HCT116 (cell line): ENCODE results near the gene CAB39. TPM values are rescaled to one million over a fixed set of nuclear protein-coding genes. Genes with fewer than 3 reads are reported as not detected.

Experiments
- ATAC-seq: fragments of 200-7000 bp; cut with Tn5 transposase; 2 replicates; pipeline ENCODE4 v1.9.1; 2020; ENCODE audit warnings: mild to moderate bottlenecking, moderate library complexity
- BruUV-seq: library from RNA; stranded (reverse); fragments of 400-500 nt; replicated peaks from 2 replicates; lab custom pipeline; 2021; lab: Mats Ljungman, UMichigan
- CTCF ChIA-PET: fragments of 300-600 bp; sonication (Branson Sonifier 250); formaldehyde crosslinking; loops from one replicate; lab custom pipeline; 2021; ENCODE audit warnings: antibody characterized with exemption; lab: Charles Lee
- POLR2A ChIA-PET: fragments of 300-600, 350-600 bp; sonication (Branson Sonifier 250); formaldehyde crosslinking; loops from one replicate; lab custom pipeline; 2021; ENCODE audit warnings: antibody characterized with exemption; lab: Charles Lee
- RAD21 ChIA-PET, 2 experiments: fragments of 300-600 bp; sonication (Branson Sonifier 250); formaldehyde crosslinking; loops; one replicate each; lab custom pipeline; 2023; ENCODE audit warnings: low total read pairs in 2 of 2; ENCODE audit not compliant: uncharacterized antibody in 2 of 2, unreplicated experiment in 2 of 2, low non-redundant PET in 1 of 2; lab: Charles Lee
- DNase-seq: peaks from one replicate; pipeline ENCODE4 v3.0.0-alpha.2; 2010; ENCODE audit warnings: low read depth, low spot score
- H2AFZ ChIP-seq: fragments of 200-600 bp; shearing (Covaris generic), sonication (generic); 2 replicates; pipeline ENCODE4 v1.6.1; 2017; ENCODE audit warnings: low read depth, mixed run types, mixed read lengths, antibody characterized with exemption, low read length; ENCODE audit not compliant: poor library complexity, severe bottlenecking
- H3K27ac ChIP-seq: 2 replicates; pipeline ENCODE4 v1.5.1; 2012; ENCODE audit warnings: low read depth, low read length
- H3K27me3 ChIP-seq: fragments of 200-600 bp; sonication (generic); 2 replicates; pipeline ENCODE4 v1.6.1; 2016; ENCODE audit warnings: mixed run types, low read length, mixed read lengths; ENCODE audit not compliant: insufficient read depth
- H3K36me3 ChIP-seq, 2 experiments: fragments of 200-500 bp in 1 of 2; fragments of 200-600 bp in 1 of 2; sonication (Bioruptor generic) in 1 of 2; sonication (generic) in 1 of 2; 2 replicates each; pipeline versions ENCODE4 v1.5.1 to v1.6.1; 2014 to 2016; ENCODE audit warnings: low read length in 2 of 2, inconsistent platforms in 1 of 2, mixed read lengths in 1 of 2, mixed run types in 1 of 2; ENCODE audit not compliant: insufficient read depth in 2 of 2, control insufficient read depth in 1 of 2
- H3K4me1 ChIP-seq, 2 experiments: fragments of 200-600 bp in 1 of 2; sonication (generic) in 1 of 2; 2 replicates each; pipeline versions ENCODE4 v1.5.1 to v1.6.1; 2012 to 2017; ENCODE audit warnings: low read length in 2 of 2, inconsistent platforms in 1 of 2, mild to moderate bottlenecking in 1 of 2, mixed read lengths in 1 of 2, mixed run types in 1 of 2, moderate library complexity in 1 of 2; ENCODE audit not compliant: insufficient read depth in 2 of 2, control insufficient read depth in 1 of 2
- H3K4me2 ChIP-seq: fragments of 200-600 bp; sonication (generic); 2 replicates; pipeline ENCODE4 v1.6.1; 2017; ENCODE audit warnings: mixed run types, low read length, mixed read lengths
- H3K4me3 ChIP-seq, 2 experiments: fragments of 200-600 bp in 1 of 2; sonication (generic) in 1 of 2; replicated peaks in 1 of 2; 2 replicates each; pipeline ENCODE4 v1.5.1; 2011 to 2016; ENCODE audit warnings: low read length in 2 of 2, control low read depth in 1 of 2, low read depth in 1 of 2, mild to moderate bottlenecking in 1 of 2, mixed read lengths in 1 of 2, mixed run types in 1 of 2
- H3K79me2 ChIP-seq: fragments of 200-600 bp; sonication (generic); 2 replicates; pipeline ENCODE4 v1.6.1; 2017; ENCODE audit warnings: mild to moderate bottlenecking, mixed run types, low read length, moderate library complexity, mixed read lengths; ENCODE audit not compliant: insufficient read depth
- H3K9ac ChIP-seq: fragments of 200-600 bp; sonication (generic); 2 replicates; pipeline ENCODE4 v1.6.1; 2016; ENCODE audit warnings: low read length, mixed read lengths
- H3K9me2 ChIP-seq: fragments of 200-600 bp; sonication (generic), shearing (Covaris generic); 2 replicates; pipeline ENCODE4 v1.6.1; 2017; ENCODE audit warnings: mixed run types, mild to moderate bottlenecking, moderate library complexity; ENCODE audit not compliant: insufficient read depth
- H3K9me3 ChIP-seq, 2 experiments: fragments of 200-500 bp in 1 of 2; fragments of 200-600 bp in 1 of 2; sonication (Bioruptor generic) in 1 of 2; sonication (generic) in 1 of 2; 2 replicates each; pipeline ENCODE4 v1.6.1; 2014 to 2017; ENCODE audit warnings: low read length in 2 of 2, mixed read lengths in 2 of 2, inconsistent platforms in 1 of 2, low read depth in 1 of 2, mild to moderate bottlenecking in 1 of 2, mixed run types in 1 of 2, moderate library complexity in 1 of 2; ENCODE audit not compliant: control insufficient read depth in 1 of 2, insufficient read depth in 1 of 2
- H4K20me1 ChIP-seq: fragments of 200-600 bp; sonication (generic), shearing (Covaris generic); 2 replicates; pipeline ENCODE4 v1.6.1; 2017; ENCODE audit warnings: mixed run types, mild to moderate bottlenecking, moderate library complexity; ENCODE audit not compliant: insufficient read depth
- EGR1 ChIP-seq: IDR thresholded peaks from 2 replicates; pipeline ENCODE4 v1.6.1; 2012; ENCODE audit warnings: low read depth
- ELF1 ChIP-seq: IDR thresholded peaks from 2 replicates; pipeline ENCODE4 v1.6.1; 2012; ENCODE audit warnings: low read depth, borderline replicate concordance
- EZH2 ChIP-seq: fragments of 200-600 bp; sonication (generic); IDR thresholded peaks from 2 replicates; pipeline ENCODE4 v1.6.1; 2017; ENCODE audit warnings: antibody characterized with exemption, mixed run types
- SRF ChIP-seq: IDR thresholded peaks from 2 replicates; pipeline ENCODE4 v1.6.1; 2012; ENCODE audit warnings: low read depth
- intact Hi-C: fragments of 100-400 bp; cut with micrococcal nuclease; formaldehyde crosslinking; loops from 2 replicates; pipeline ENCODE4 v1.10.0; 2022
- total RNA-seq: library from RNA; stranded (reverse); gene quantifications from one replicate; pipeline ENCODE4 v1.2.1, GENCODE V29; 2021; ENCODE audit not compliant: unreplicated experiment
- TF ChIP-seq, protein P1 (sequence below): IDR thresholded peaks from 2 replicates; pipeline ENCODE4 v1.6.1; 2012; ENCODE audit warnings: low read depth
- TF ChIP-seq, protein P2 (sequence below), 3 experiments: fragments of 200-600 bp in 1 of 3; sonication (generic) in 1 of 3; IDR thresholded peaks in 2 of 3; conservative IDR thresholded peaks in 1 of 3; 2 replicates each; pipeline ENCODE4 v1.5.1; 2012 to 2017; ENCODE audit warnings: low read depth in 2 of 3, low read length in 2 of 3, antibody characterized with exemption in 1 of 3, borderline replicate concordance in 1 of 3, control low read depth in 1 of 3, mild to moderate bottlenecking in 1 of 3, mixed read lengths in 1 of 3, mixed run types in 1 of 3, moderate library complexity in 1 of 3; ENCODE audit not compliant: insufficient read depth in 1 of 3

The CAB39 gene
- total RNA-seq, 1 experiment from 2014 or later, result 63.6 TPM

DNA sequence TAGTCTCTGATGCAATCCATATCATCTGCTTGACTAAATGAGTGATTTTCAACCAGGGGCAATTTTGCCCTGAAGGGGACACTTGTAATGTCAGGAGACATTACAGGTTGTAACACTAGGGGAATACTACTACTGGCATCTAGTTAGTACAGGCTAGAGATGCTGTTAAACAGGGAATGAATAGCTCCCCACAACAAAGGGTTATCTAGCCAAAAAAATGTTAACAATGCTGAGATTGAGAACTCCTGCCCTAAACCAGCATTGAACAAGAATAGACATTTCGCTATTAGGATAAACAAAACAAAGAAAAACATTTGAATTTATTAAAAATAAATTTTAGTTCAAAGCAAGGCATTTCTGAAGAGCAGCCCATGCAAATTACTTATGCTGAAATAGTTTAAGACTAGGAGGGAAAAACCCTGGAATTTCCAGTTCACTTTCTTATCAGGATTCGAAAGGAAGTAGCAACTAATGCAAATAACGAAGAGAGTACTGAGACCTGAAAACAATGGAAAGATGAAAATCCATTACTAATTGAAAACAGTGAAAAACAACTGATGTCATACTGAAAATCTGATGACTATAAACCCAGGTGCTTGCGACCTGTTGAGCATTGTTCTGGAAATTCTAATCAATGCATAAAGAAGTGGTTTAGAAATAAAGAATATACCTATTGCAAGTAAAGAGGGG, 53.1 kb downstream of the CAB39 start:
- CTCF ChIA-PET, result no interaction called here
- intact Hi-C loops, result no loop called here
- H3K79me2 ChIP-seq, result peaks cover 14% of the 10 kb centered on the region; the same call in 1 of the 2 replicates
- no peak overlapping the region for H3K9ac ChIP-seq
- peaks cover 4 to 10% of the 10 kb centered on the region in 2 experiments; a peak in 3 of 4 replicates for H3K36me3 ChIP-seq
- H3K4me2 ChIP-seq, result no peak overlapping the region
- no TSS peak for BruUV-seq
- no peaks in the 10 kb centered on the region for H3K4me1 ChIP-seq
- H2AFZ ChIP-seq, result no peak overlapping the region
- H3K4me3 ChIP-seq, result no peak overlapping the region
- H3K9me2 ChIP-seq, result no peaks in the 10 kb centered on the region
- TF ChIP-seq EGR1, result no peak
- H3K27me3 ChIP-seq, result no peaks in the 10 kb centered on the region
- no peaks in the 10 kb centered on the region for H3K9me3 ChIP-seq
- no peak overlapping the region for H3K27ac ChIP-seq
- RAD21 ChIA-PET, result no interaction called here
- DNase-seq (no peak), ATAC-seq (no peak)
- POLR2A ChIA-PET, result no interaction called here
- no peaks in the 10 kb centered on the region for H4K20me1 ChIP-seq

DNA sequence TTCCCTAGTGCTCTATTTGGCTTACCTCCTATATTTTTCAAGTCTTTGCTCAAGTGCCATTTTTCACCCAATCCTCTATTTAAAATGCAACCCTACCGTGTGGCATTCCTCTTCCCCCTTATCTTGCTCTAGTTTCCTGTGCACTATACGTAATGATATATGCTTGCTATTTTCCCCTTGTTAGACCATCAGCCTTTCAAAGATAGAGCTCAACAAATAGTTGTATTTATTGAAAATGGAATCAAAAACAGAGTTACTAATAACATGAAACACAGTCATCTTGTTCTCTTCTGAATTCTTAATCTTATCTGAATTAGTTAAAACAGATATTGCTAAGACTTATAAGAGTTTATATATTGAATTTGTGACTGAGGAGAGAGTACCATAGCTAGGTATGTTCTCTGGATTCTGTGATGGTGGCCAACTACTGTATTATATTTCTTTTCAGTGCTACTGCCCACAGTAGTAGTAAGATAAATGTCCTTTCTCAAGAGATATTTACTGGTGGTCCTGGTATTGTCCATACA, 55.3 kb downstream of the CAB39 start:
- Histone ChIP-seq H3K4me3 (no peak overlapping the region), H3K9me3 (no peaks in the 10 kb centered on the region), H4K20me1 (no peaks in the 10 kb centered on the region), H2AFZ (no peak overlapping the region), H3K79me2 (peaks cover 9% of the 10 kb centered on the region; the same call in 1 of the 2 replicates), H3K4me2 (no peak overlapping the region), H3K4me1 (peaks cover 0 to 4% of the 10 kb centered on the region in 2 experiments; a peak in 2 of 4 replicates)
- intact Hi-C loops, result no loop called here
- ChIA-PET POLR2A (no interaction called here), RAD21 (no interaction called here), CTCF (interaction anchor here (1.1 kb wide), 1 partner anchor 30 kb away, joined by 3 read pairs; no protein-coding TSS in a partner anchor)
- no peak for DNase-seq
- no peak for TF ChIP-seq SRF
- no peak for TF ChIP-seq EZH2
- TF ChIP-seq, protein P1, sequence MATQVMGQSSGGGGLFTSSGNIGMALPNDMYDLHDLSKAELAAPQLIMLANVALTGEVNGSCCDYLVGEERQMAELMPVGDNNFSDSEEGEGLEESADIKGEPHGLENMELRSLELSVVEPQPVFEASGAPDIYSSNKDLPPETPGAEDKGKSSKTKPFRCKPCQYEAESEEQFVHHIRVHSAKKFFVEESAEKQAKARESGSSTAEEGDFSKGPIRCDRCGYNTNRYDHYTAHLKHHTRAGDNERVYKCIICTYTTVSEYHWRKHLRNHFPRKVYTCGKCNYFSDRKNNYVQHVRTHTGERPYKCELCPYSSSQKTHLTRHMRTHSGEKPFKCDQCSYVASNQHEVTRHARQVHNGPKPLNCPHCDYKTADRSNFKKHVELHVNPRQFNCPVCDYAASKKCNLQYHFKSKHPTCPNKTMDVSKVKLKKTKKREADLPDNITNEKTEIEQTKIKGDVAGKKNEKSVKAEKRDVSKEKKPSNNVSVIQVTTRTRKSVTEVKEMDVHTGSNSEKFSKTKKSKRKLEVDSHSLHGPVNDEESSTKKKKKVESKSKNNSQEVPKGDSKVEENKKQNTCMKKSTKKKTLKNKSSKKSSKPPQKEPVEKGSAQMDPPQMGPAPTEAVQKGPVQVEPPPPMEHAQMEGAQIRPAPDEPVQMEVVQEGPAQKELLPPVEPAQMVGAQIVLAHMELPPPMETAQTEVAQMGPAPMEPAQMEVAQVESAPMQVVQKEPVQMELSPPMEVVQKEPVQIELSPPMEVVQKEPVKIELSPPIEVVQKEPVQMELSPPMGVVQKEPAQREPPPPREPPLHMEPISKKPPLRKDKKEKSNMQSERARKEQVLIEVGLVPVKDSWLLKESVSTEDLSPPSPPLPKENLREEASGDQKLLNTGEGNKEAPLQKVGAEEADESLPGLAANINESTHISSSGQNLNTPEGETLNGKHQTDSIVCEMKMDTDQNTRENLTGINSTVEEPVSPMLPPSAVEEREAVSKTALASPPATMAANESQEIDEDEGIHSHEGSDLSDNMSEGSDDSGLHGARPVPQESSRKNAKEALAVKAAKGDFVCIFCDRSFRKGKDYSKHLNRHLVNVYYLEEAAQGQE, result no peak
- TF ChIP-seq ELF1, result no peak
- TF ChIP-seq, protein P2, sequence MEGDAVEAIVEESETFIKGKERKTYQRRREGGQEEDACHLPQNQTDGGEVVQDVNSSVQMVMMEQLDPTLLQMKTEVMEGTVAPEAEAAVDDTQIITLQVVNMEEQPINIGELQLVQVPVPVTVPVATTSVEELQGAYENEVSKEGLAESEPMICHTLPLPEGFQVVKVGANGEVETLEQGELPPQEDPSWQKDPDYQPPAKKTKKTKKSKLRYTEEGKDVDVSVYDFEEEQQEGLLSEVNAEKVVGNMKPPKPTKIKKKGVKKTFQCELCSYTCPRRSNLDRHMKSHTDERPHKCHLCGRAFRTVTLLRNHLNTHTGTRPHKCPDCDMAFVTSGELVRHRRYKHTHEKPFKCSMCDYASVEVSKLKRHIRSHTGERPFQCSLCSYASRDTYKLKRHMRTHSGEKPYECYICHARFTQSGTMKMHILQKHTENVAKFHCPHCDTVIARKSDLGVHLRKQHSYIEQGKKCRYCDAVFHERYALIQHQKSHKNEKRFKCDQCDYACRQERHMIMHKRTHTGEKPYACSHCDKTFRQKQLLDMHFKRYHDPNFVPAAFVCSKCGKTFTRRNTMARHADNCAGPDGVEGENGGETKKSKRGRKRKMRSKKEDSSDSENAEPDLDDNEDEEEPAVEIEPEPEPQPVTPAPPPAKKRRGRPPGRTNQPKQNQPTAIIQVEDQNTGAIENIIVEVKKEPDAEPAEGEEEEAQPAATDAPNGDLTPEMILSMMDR (IDR thresholded peaks at IDR 0.05 in 2 of 3, conservative IDR thresholded peaks at IDR 0.05 in 1 of 3; ENCODE audit: borderline replicate concordance in 1 of 3, insufficient read depth in 1 of 3, low read depth in 2 of 3, low read length in 2 of 3), result no peak
- TF ChIP-seq, all 23 proteins: peak for 0
- peaks cover 0 to 6% of the 10 kb centered on the region in 2 experiments; a peak in 2 of 4 replicates for H3K36me3 ChIP-seq
- ATAC-seq, result no peak
- no peak overlapping the region for H3K9ac ChIP-seq
- H3K27ac ChIP-seq, result no peak overlapping the region
- no TSS peak for BruUV-seq
- no peaks in the 10 kb centered on the region for H3K27me3 ChIP-seq
- H3K9me2 ChIP-seq, result no peaks in the 10 kb centered on the region
